Endothelial cell of umbilical vein (primary cell): ENCODE data around the gene SLC38A9. TPM values are rescaled to one million over a fixed set of nuclear protein-coding genes. Genes with fewer than 3 reads are reported as not detected.

Experiments
- BruUV-seq: library from RNA; stranded (reverse); fragments of 400-500 nt; replicated peaks from 2 replicates; lab custom pipeline; 2021; lab: Mats Ljungman, UMichigan
- CTCF ChIA-PET: fragments of 300-600, 350-600 bp; sonication (Branson Sonifier 250); formaldehyde crosslinking; loops from one replicate; lab custom pipeline; 2021; ENCODE audit warnings: antibody characterized with exemption, inconsistent platforms; lab: Charles Lee
- POLR2A ChIA-PET: fragments of 300-600, 350-600 bp; sonication (Branson Sonifier 250); formaldehyde crosslinking; loops from one replicate; lab custom pipeline; 2021; ENCODE audit warnings: antibody characterized with exemption, inconsistent platforms; lab: Charles Lee
- DNase-seq: peaks from one replicate; pipeline ENCODE4 v3.0.0-alpha.2; 2011; ENCODE audit warnings: low read depth, low spot score
- FAIRE-seq: peaks from 2 replicates; lab custom pipeline; 2011; peaks lifted over from hg19 to GRCh38; lab: Jason Lieb, UNC
- H2AFZ ChIP-seq: 2 replicates; pipeline ENCODE4 v1.6.0; 2012; ENCODE audit warnings: low read depth, low read length, control low read depth, inconsistent platforms
- H3K27ac ChIP-seq: 2 replicates; pipeline ENCODE4 v1.5.1; 2011; ENCODE audit warnings: low read depth, mild to moderate bottlenecking, control low read depth, low read length, moderate library complexity; ENCODE audit not compliant: insufficient read depth
- H3K27me3 ChIP-seq, 2 experiments: 2 replicates each; pipeline versions ENCODE4 v1.6.0 to v1.6.1; 2011; ENCODE audit warnings: low read length in 2 of 2, mixed read lengths in 1 of 2; ENCODE audit not compliant: control insufficient read depth in 2 of 2, insufficient read depth in 2 of 2
- H3K36me3 ChIP-seq, 2 experiments: 2 replicates in 1 of 2; 3 replicates in 1 of 2; pipeline ENCODE4 v1.5.1; 2011; ENCODE audit warnings: low read length in 2 of 2, mild to moderate bottlenecking in 1 of 2, moderate library complexity in 1 of 2; ENCODE audit not compliant: control insufficient read depth in 2 of 2, insufficient read depth in 2 of 2; ENCODE audit errors: extremely low read depth in 1 of 2
- H3K4me1 ChIP-seq: 3 replicates; pipeline ENCODE4 v1.5.1; 2011; ENCODE audit warnings: mild to moderate bottlenecking, low read length; ENCODE audit not compliant: control insufficient read depth, insufficient read depth; ENCODE audit errors: extremely low read depth
- H3K4me2 ChIP-seq: 2 replicates; pipeline ENCODE4 v1.6.1; 2011; ENCODE audit warnings: low read length, control low read depth, mixed read lengths; ENCODE audit not compliant: insufficient read depth
- H3K4me3 ChIP-seq, 3 experiments: fragments of 200-600 bp in 1 of 3; sonication (generic), shearing (Covaris generic) in 1 of 3; replicated peaks in 1 of 3; 2 replicates each; pipeline ENCODE4 v1.5.1; 2011 to 2016; ENCODE audit warnings: control low read depth in 3 of 3, low read length in 3 of 3, mild to moderate bottlenecking in 2 of 3, inconsistent platforms in 1 of 3, low read depth in 1 of 3, moderate library complexity in 1 of 3; ENCODE audit not compliant: insufficient read depth in 1 of 3
- H3K79me2 ChIP-seq: 2 replicates; pipeline ENCODE4 v1.6.0; 2012; ENCODE audit warnings: low read length, inconsistent platforms; ENCODE audit not compliant: control insufficient read depth, insufficient read depth
- H3K9ac ChIP-seq: replicated peaks from 2 replicates; pipeline ENCODE3; 2011; ENCODE audit warnings: low read length, control low read depth; ENCODE audit not compliant: insufficient read depth; ENCODE audit errors: extremely low read depth
- H3K9me1 ChIP-seq: replicated peaks from 3 replicates; pipeline ENCODE4 v1.6.0; 2011; ENCODE audit warnings: mild to moderate bottlenecking, low read length; ENCODE audit not compliant: control insufficient read depth, insufficient read depth; ENCODE audit errors: extremely low read depth
- H3K9me3 ChIP-seq: replicated peaks from 2 replicates; pipeline ENCODE4 v1.5.1; 2012; ENCODE audit warnings: low read length, inconsistent platforms; ENCODE audit not compliant: control insufficient read depth, insufficient read depth
- H4K20me1 ChIP-seq: replicated peaks from 2 replicates; pipeline ENCODE3; 2011; ENCODE audit warnings: mild to moderate bottlenecking, low read length; ENCODE audit not compliant: control insufficient read depth, insufficient read depth; ENCODE audit errors: extremely low read depth
- CTCF ChIP-seq, 2 donors: IDR thresholded peaks; 1 replicate in 1 of 2; 2 replicates in 1 of 2; pipeline ENCODE4 v1.5.1; 2011; ENCODE audit warnings: low read length in 2 of 2, mild to moderate bottlenecking in 2 of 2, moderate library complexity in 2 of 2, control low read depth in 1 of 2, inconsistent platforms in 1 of 2, low read depth in 1 of 2; ENCODE audit not compliant: insufficient read depth in 1 of 2; ENCODE audit errors: extremely low read depth in 1 of 2
- EZH2 ChIP-seq: IDR thresholded peaks from 2 replicates; pipeline ENCODE4 v1.6.1; 2012; ENCODE audit warnings: borderline replicate concordance, low read depth, mild to moderate bottlenecking, moderate library complexity, low read length, inconsistent platforms; ENCODE audit not compliant: severe bottlenecking
- FOS ChIP-seq: IDR thresholded peaks from 2 replicates; pipeline ENCODE4 v1.6.1; 2011; ENCODE audit warnings: mild to moderate bottlenecking, low read length, moderate library complexity, borderline replicate concordance; ENCODE audit not compliant: insufficient read depth
- GATA2 ChIP-seq: IDR thresholded peaks from 2 replicates; pipeline ENCODE4 v1.7.0; 2011; ENCODE audit warnings: low read depth, mild to moderate bottlenecking, moderate library complexity, mixed read lengths, low read length; ENCODE audit not compliant: insufficient read length, insufficient read depth
- JUN ChIP-seq: IDR thresholded peaks from 2 replicates; pipeline ENCODE4 v1.6.1; 2011; ENCODE audit warnings: borderline replicate concordance, low read depth; ENCODE audit not compliant: insufficient read length, insufficient read depth
- MAX ChIP-seq: IDR thresholded peaks from 2 replicates; pipeline ENCODE4 v1.6.1; 2011; ENCODE audit not compliant: insufficient read depth, insufficient read length
- MYC ChIP-seq: IDR thresholded peaks from one replicate; pipeline ENCODE4 v1.6.1; 2011; ENCODE audit warnings: mild to moderate bottlenecking, low read depth, low read length
- POLR2A ChIP-seq: IDR thresholded peaks from 2 replicates; pipeline ENCODE4 v1.6.1; 2012; ENCODE audit warnings: low read depth, mild to moderate bottlenecking, control low read depth, low read length
- POLR2AphosphoS5 ChIP-seq: IDR thresholded peaks from 2 replicates; pipeline ENCODE4 v1.6.1; 2012; ENCODE audit warnings: low read depth, mild to moderate bottlenecking, control low read depth, low read length, moderate library complexity; ENCODE audit not compliant: insufficient read depth
- dilution Hi-C: fragments of 300-500 bp; cut with MboI; formaldehyde crosslinking; loops from one replicate; pipeline ENCODE4 v1.15.0; 2019; ENCODE audit warnings: low sequenced_read_pairs; ENCODE audit not compliant: extremely low pct_ligation_motif_present
- intact Hi-C: fragments of 100-400 bp; cut with micrococcal nuclease; formaldehyde crosslinking; loops from one replicate; pipeline ENCODE4 v1.10.0; 2022
- polyA plus RNA-seq, 4 experiments: library from polyadenylated mRNA; depleted of rRNA in 3 of 4; stranded (reverse) in 3 of 4; unstranded in 1 of 4; fragments of >200 nt; gene quantifications; 2 replicates each; pipeline versions ENCODE4 v1.2.1 to v1.2.3, GENCODE V29; 2011 to 2012; ENCODE audit warnings: missing spikeins in 1 of 4
- total RNA-seq: library from RNA; stranded (reverse); gene quantifications from 2 replicates; pipeline ENCODE4 v1.2.3, GENCODE V29; 2021

Gene SLC38A9
- total and polyA plus RNA-seq, 2 donors (not counting 3 experiments of a cell fraction or from before 2014, with no cell fraction given), result 14.1 to 24.9 TPM

GRCh38 chr5:55599148-55600050 is 112.7 kb downstream of the SLC38A9 start:
- H3K36me3 ChIP-seq, result no peaks in the 10 kb centered on the region
- H3K9ac ChIP-seq, result peak overlapping the region; percentile 82
- DNase-seq (peak; percentile 74), FAIRE-seq (peak; percentile 83)
- H3K79me2 ChIP-seq, result no peaks in the 10 kb centered on the region
- dilution Hi-C loops, result no loop called here
- H3K9me1 ChIP-seq, result no peaks in the 10 kb centered on the region
- H3K4me3 ChIP-seq, result no peak overlapping the region
- intact Hi-C loops, result loop anchor here (2.0 to 5.0 kb wide), 2 partner anchors 65 to 192 kb away; partner anchors contain the start of gene PLPP1
- H3K27me3 ChIP-seq, result no peaks in the 10 kb centered on the region
- no peaks in the 10 kb centered on the region for H4K20me1 ChIP-seq
- no peaks in the 10 kb centered on the region for H3K9me3 ChIP-seq
- H3K4me2 ChIP-seq, result peak overlapping the region; percentile 89
- H3K27ac ChIP-seq, result peak overlapping the region; percentile 92
- peaks cover 33% of the 10 kb centered on the region for H3K4me1 ChIP-seq
- CTCF ChIA-PET, result interaction anchor here (0.7 kb wide), 1 partner anchor 49 kb away, joined by 3 read pairs; no protein-coding TSS in a partner anchor
- POLR2A ChIA-PET, result no interaction called here
- TF ChIP-seq POLR2A, result peak; percentile 7
- no peak for TF ChIP-seq EZH2
- H2AFZ ChIP-seq, result peak overlapping the region; percentile 56
- BruUV-seq, result no TSS peak

- DNase-seq (peak; percentile 40), FAIRE-seq (no peak)
- no peak overlapping the region for H3K4me3 ChIP-seq
- no peaks in the 10 kb centered on the region for H3K36me3 ChIP-seq
- no peaks in the 10 kb centered on the region for H3K27me3 ChIP-seq
- peaks cover 27% of the 10 kb centered on the region for H3K4me1 ChIP-seq
- TF ChIP-seq JUN, result no peak
- TF ChIP-seq FOS, result peak; percentile 19
- TF ChIP-seq MAX, result peak; percentile 20
- TF ChIP-seq POLR2AphosphoS5, result no peak
- TF ChIP-seq POLR2A, result no peak
- TF ChIP-seq EZH2, result no peak
- no peak for TF ChIP-seq GATA2
- TF ChIP-seq MYC, result no peak
- no peak for TF ChIP-seq CTCF (IDR thresholded peaks at IDR 0.05; ENCODE audit: extremely low read depth in 1 of 2, insufficient read depth in 1 of 2, low read depth in 1 of 2, low read length in 2 of 2)
- CTCF ChIA-PET, result interaction anchor here (1.1 to 1.5 kb wide), 2 partner anchors 16 to 94 kb away, joined by 3 to 4 read pairs; no protein-coding TSS in a partner anchor
- no peaks in the 10 kb centered on the region for H3K9me3 ChIP-seq
- H3K4me2 ChIP-seq, result no peak overlapping the region
- H4K20me1 ChIP-seq, result no peaks in the 10 kb centered on the region
- H2AFZ ChIP-seq, result peak overlapping the region; percentile 37
- no peaks in the 10 kb centered on the region for H3K79me2 ChIP-seq
- no peaks in the 10 kb centered on the region for H3K9me1 ChIP-seq
- H3K9ac ChIP-seq, result no peak overlapping the region
- BruUV-seq, result no TSS peak
- intact Hi-C loops, result no loop called here
- POLR2A ChIA-PET, result no interaction called here
- H3K27ac ChIP-seq, result no peak overlapping the region
- dilution Hi-C loops, result no loop called here
These were observed 114.8 kb downstream of the SLC38A9 start for GRCh38 chr5:55597014-55597981.
